ENCODE measurements around the gene MAOB. TPM values are rescaled to one million over a fixed set of nuclear protein-coding genes. Genes with fewer than 3 reads are reported as not detected.

MAOB gene
- total RNA-seq, 1 experiment from 2014 or later, result 1.1 TPM

- H3K27me3 Mint-ChIP-seq (ENCODE audit: low read depth), result no peaks in the 10 kb centered on the region; the same call in 1 of the 2 replicates
- no peak for TF ChIP-seq CTCF (conservative IDR thresholded peaks at IDR 0.05)
- H2BK12ac ChIP-seq (ENCODE audit: insufficient read length, low read depth, low read length), result no peak overlapping the region
- no peak overlapping the region for H2AK5ac ChIP-seq (ENCODE audit: insufficient read length, low read length)
- no peak overlapping the region for H3K56ac ChIP-seq (ENCODE audit: insufficient read length, low read depth, low read length)
- H3K23ac ChIP-seq (ENCODE audit: insufficient read length, low read depth, low read length), result no peak overlapping the region
- no peaks in the 10 kb centered on the region for H3K4me1 ChIP-seq (ENCODE audit: insufficient read depth, low read length)
- DNase-seq, result no peak
- no peak overlapping the region for H2AFZ ChIP-seq (ENCODE audit: low read length)
- no peak overlapping the region for H3K4me3 Mint-ChIP-seq
- no CpG with 5 or more reads among the region's 3 CpGs for WGBS (ENCODE audit: extremely low coverage, insufficient read length, low lambda C conversion rate)
- no peak overlapping the region for H3K4me2 ChIP-seq (ENCODE audit: insufficient read depth, insufficient read length, low read length)
- H2BK5ac ChIP-seq (ENCODE audit: insufficient read length, low read length), result no peak overlapping the region
- no peaks in the 10 kb centered on the region for H3K79me1 ChIP-seq (ENCODE audit: insufficient read depth, low read depth, low read length, poor library complexity, severe bottlenecking)
- peaks cover 56 to 58% of the 10 kb centered on the region in 2 experiments for H3K9me3 Mint-ChIP-seq
- no peak overlapping the region for H2BK15ac ChIP-seq (ENCODE audit: low read depth, low read length)
- H4K20me1 ChIP-seq (ENCODE audit: control insufficient read depth, insufficient read depth, insufficient read length), result no peaks in the 10 kb centered on the region
- no peak overlapping the region for H4K91ac ChIP-seq (ENCODE audit: insufficient read length, low read depth, low read length)
- no peak overlapping the region for H3K27ac Mint-ChIP-seq
- H3K4ac ChIP-seq (ENCODE audit: low read depth, low read length), result no peak overlapping the region
- no peak overlapping the region for H3K27ac ChIP-seq (ENCODE audit: insufficient read length, low read depth, low read length)
- H4K5ac ChIP-seq (ENCODE audit: insufficient read length, low read depth, low read length), result no peak overlapping the region
- no peak overlapping the region for H2BK20ac ChIP-seq (ENCODE audit: low read depth, low read length, poor library complexity, severe bottlenecking)
- H3K18ac ChIP-seq (ENCODE audit: insufficient read length, low read depth, low read length), result no peak overlapping the region
- H3K9me3 ChIP-seq (ENCODE audit: control insufficient read depth, low read depth, low read length), result peaks cover 7% of the 10 kb centered on the region
- no peaks in the 10 kb centered on the region for H3K79me2 ChIP-seq (ENCODE audit: insufficient read depth, low read length)
- H3K14ac ChIP-seq (ENCODE audit: insufficient read depth, low read length), result no peak overlapping the region
- H3T11ph ChIP-seq (ENCODE audit: low read length), result no peak overlapping the region
- H3K23me2 ChIP-seq (ENCODE audit: insufficient read length, low read depth, low read length, poor library complexity, severe bottlenecking), result no peaks in the 10 kb centered on the region
- H3K27me3 ChIP-seq (ENCODE audit: insufficient read depth, low read length), result no peaks in the 10 kb centered on the region; the same call in 1 of the 2 replicates
- no peak overlapping the region for H4K8ac ChIP-seq (replicated peaks; ENCODE audit: insufficient read length, low read depth, low read length)
- H3K9ac ChIP-seq (ENCODE audit: extremely low read depth, insufficient read length, low read length), result no peak overlapping the region
- H2BK120ac ChIP-seq (ENCODE audit: low read depth, low read length, poor library complexity, severe bottlenecking), result no peak overlapping the region
- no peaks in the 10 kb centered on the region; a peak in 1 of 7 replicates for H3K36me3 Mint-ChIP-seq (ENCODE audit: insufficient read depth in 1 of 3, low read depth in 3 of 3)
- H3K4me1 Mint-ChIP-seq, result no peaks in the 10 kb centered on the region
Observed at GRCh38 chrX:43840265-43840664, 42.0 kb downstream of the MAOB start.
